Measurements from ENCODE around the gene NLRP8.
"Not testable (repeated sequence)": the region's sequence is repeated elsewhere in the genome, so short reads cannot be mapped to it uniquely, and the experiment has no call there.

The NLRP8 gene

DNA sequence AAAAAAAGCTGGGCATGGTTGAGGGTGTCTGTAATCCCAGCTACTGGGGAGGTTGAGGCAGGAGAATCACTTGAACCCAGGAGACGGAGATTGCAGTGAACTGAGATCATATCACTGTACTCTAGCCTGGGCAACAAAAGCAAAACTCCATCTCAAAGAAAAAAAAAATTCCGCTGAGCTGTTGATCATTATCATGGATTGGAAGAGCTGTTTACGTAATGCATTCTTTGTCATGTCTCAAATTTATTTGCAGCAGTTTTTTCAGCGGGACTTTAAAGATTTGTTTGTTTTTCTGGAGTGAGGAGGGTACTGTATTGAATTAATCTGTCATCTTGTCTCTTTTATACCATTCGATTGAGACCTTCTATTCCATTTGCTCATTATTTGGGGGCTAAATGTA, 43.2 kb downstream of the NLRP8 start:
- no peak for DNase-seq (ENCODE audit: low spot score)
- in situ Hi-C loops (cut with MboI; ENCODE audit: low pct_unique_long_range_greater_than_20kb, low sequenced_read_pairs, unreplicated experiment), result no loop called here
- TF ChIP-seq, protein P1, sequence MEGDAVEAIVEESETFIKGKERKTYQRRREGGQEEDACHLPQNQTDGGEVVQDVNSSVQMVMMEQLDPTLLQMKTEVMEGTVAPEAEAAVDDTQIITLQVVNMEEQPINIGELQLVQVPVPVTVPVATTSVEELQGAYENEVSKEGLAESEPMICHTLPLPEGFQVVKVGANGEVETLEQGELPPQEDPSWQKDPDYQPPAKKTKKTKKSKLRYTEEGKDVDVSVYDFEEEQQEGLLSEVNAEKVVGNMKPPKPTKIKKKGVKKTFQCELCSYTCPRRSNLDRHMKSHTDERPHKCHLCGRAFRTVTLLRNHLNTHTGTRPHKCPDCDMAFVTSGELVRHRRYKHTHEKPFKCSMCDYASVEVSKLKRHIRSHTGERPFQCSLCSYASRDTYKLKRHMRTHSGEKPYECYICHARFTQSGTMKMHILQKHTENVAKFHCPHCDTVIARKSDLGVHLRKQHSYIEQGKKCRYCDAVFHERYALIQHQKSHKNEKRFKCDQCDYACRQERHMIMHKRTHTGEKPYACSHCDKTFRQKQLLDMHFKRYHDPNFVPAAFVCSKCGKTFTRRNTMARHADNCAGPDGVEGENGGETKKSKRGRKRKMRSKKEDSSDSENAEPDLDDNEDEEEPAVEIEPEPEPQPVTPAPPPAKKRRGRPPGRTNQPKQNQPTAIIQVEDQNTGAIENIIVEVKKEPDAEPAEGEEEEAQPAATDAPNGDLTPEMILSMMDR (IDR thresholded peaks at IDR 0.05; ENCODE audit: extremely low read depth, insufficient read depth, missing control alignments), result no peak

GRCh38 chr19:55993492-55993891, 45.9 kb downstream of the NLRP8 start:
- no peak for DNase-seq (ENCODE audit: low spot score)

DNA sequence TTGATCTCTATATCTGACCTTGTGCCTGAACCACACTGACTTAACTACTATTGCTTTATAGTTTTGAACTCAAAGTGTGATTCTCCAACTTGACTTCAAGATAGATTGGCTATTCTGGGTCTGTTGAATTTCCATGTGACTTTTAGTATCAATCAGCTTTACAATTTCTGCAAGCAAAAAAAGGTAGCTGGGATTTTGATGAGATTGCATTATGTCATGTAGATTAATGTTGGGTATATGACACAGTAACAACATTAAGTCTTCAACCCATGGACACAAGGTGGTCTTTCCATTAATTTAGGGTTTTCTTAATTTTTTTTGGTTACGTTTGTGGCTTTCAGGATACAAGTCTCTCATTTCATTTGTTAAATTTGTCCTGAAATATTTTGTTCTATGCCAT, 67.1 kb downstream of the NLRP8 start:
- TF ChIP-seq, protein P1 (IDR thresholded peaks at IDR 0.05; ENCODE audit: extremely low read depth, insufficient read depth, missing control alignments), result no peak
- no peak for DNase-seq (ENCODE audit: low spot score)
- in situ Hi-C loops (cut with MboI; ENCODE audit: low pct_unique_long_range_greater_than_20kb, low sequenced_read_pairs, unreplicated experiment), result no loop called here

More at GRCh38 chr19:55993492-55993891, 45.9 kb downstream of the NLRP8 start:
- in situ Hi-C loops (cut with MboI; ENCODE audit: low pct_unique_long_range_greater_than_20kb, low sequenced_read_pairs, unreplicated experiment), result no loop called here
- TF ChIP-seq, protein P1 (IDR thresholded peaks at IDR 0.05; ENCODE audit: extremely low read depth, insufficient read depth, missing control alignments), result no peak

DNA sequence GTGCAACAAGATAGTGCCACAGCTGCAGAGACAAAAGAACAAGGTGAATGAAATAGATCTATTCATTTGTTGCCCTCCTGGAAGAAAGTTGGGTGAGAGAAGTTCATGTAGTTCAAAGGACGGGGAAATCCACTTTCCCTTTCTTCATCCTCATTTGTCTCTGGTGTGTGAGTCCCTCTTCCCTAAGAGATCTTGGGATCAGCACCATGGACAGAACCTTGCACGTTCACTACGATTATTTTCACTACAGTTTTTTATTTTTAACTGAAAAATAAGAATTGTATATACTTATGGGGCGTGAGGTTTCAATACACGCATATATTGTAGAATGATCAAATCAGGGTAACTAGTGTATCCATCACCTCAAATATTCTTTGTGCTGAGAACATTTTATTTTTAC, 68.1 kb downstream of the NLRP8 start:
- no peak for DNase-seq (ENCODE audit: low spot score)
- in situ Hi-C loops (cut with MboI; ENCODE audit: low pct_unique_long_range_greater_than_20kb, low sequenced_read_pairs, unreplicated experiment), result no loop called here
- TF ChIP-seq, protein P1 (IDR thresholded peaks at IDR 0.05; ENCODE audit: extremely low read depth, insufficient read depth, missing control alignments), result no peak

DNA sequence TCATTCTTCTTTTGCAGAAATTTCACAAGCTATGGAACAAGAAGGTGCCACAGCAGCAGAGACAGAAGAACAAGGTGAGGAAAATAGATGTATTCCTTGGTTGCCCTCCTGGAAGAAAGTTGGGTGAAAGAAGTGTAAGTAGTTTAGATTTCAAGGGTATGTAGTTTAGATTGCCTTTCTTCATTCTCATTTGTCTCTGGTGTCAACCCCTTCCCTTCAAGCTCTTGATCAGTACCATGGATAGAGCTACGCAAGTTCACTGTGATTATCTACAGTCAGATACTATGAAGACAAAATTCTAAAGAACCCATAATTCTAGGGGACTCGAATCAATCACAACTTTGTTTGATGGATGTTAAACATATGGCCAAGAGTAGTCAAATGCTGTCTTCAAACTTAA, 71.7 kb downstream of the NLRP8 start:
- DNase-seq (ENCODE audit: low spot score); in situ Hi-C loops (cut with MboI; ENCODE audit: low pct_unique_long_range_greater_than_20kb, low sequenced_read_pairs, unreplicated experiment): not testable (repeated sequence)

DNA sequence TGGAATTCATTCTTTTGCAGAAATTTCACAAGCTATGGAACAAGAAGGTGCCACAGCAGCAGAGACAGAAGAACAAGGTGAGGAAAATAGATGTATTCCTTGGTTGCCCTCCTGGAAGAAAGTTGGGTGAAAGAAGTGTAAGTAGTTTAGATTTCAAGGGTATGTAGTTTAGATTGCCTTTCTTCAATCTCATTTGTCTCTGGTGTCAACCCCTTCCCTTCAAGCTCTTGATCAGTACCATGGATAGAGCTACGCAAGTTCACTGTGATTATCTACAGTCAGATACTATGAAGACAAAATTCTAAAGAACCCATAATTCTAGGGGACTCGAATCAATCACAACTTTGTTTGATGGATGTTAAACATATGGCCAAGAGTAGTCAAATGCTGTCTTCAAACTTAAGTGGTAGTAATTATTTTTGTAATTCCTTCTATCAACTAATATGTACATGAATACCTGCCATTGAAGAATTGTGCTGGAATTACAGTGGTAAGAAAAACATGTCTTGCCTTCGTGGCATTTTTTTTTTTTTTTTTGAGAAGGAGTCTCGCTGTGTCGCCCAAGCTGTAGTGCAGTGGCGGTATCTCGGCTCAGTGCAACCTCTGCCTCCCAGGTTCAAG, 72.8 kb downstream of the NLRP8 start:
- in situ Hi-C loops (cut with MboI; ENCODE audit: low pct_unique_long_range_greater_than_20kb, low sequenced_read_pairs, unreplicated experiment); DNase-seq (ENCODE audit: low spot score): not testable (repeated sequence)

DNA sequence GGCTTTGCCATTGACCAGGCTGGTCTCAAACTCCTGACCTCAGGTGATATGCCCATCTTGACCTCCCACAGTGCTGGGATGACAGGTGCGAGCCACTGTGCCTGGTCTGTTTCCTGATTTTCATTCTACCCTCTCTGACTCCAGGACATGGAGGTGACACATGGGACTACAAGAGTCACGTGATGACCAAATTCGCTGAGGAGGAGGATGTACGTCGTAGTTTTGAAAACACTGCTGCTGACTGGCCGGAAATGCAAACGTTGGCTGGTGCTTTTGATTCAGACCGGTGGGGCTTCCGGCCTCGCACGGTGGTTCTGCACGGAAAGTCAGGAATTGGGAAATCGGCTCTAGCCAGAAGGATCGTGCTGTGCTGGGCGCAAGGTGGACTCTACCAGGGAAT, 79.1 kb downstream of the NLRP8 start:
- in situ Hi-C loops (cut with MboI; ENCODE audit: low pct_unique_long_range_greater_than_20kb, low sequenced_read_pairs, unreplicated experiment), result no loop called here

More for the DNA sequence above, 79.1 kb downstream of the NLRP8 start:
- DNase-seq (ENCODE audit: low spot score), result no peak
- TF ChIP-seq, protein P1 (IDR thresholded peaks at IDR 0.05; ENCODE audit: extremely low read depth, insufficient read depth, missing control alignments), result no peak

All from GM13977 (cell line).